HepG2 (cell line): Measurements from ENCODE around the gene KHK. TPM values are rescaled to one million over a fixed set of nuclear protein-coding genes. Genes with fewer than 3 reads are reported as not detected.

Source experiments
- ATM ChIP-seq: fragments of 450-650 bp; IDR thresholded peaks from 2 replicates; pipeline ENCODE4 v1.7.1; 2017; ENCODE audit warnings: mild to moderate bottlenecking, borderline replicate concordance
- DNMT3B ChIP-seq: conservative IDR thresholded peaks from 2 replicates; pipeline ENCODE4 v1.6.1; 2016; ENCODE audit warnings: missing biosample characterization, control low read depth
- ELF1 ChIP-seq: sonication (generic); formaldehyde crosslinking; IDR thresholded peaks from 2 replicates; pipeline ENCODE4 v1.4.0; 2020; ENCODE audit warnings: missing genetic modification reagents
- EZH2 ChIP-seq: conservative IDR thresholded peaks from 2 replicates; pipeline ENCODE4 v1.6.1; 2012; ENCODE audit warnings: mild to moderate bottlenecking, low read depth, low read length, moderate library complexity
- FOSL2 ChIP-seq: sonication (generic); formaldehyde crosslinking; IDR thresholded peaks from 2 replicates; pipeline ENCODE4 v1.4.0; 2020; ENCODE audit warnings: missing genetic modification reagents
- HOXA7 ChIP-seq: sonication (generic); formaldehyde crosslinking; IDR thresholded peaks from 2 replicates; pipeline ENCODE4 v1.8.1; 2022; ENCODE audit warnings: mild to moderate bottlenecking, missing genetic modification reagents, moderate library complexity
- KAT8 ChIP-seq: IDR thresholded peaks from 2 replicates; pipeline ENCODE4 v1.6.1; 2016; ENCODE audit warnings: missing genetic modification reagents, missing compliant biosample characterization
- PHB2 ChIP-seq: fragments of 450-650 bp; IDR thresholded peaks from 2 replicates; pipeline ENCODE4 v1.6.1; 2018; ENCODE audit not compliant: partially characterized antibody
- PRPF4 ChIP-seq: fragments of 200-400 bp; formaldehyde crosslinking; IDR thresholded peaks from 2 replicates; pipeline ENCODE4 v1.6.1; 2016; ENCODE audit warnings: low read length, low read depth; ENCODE audit not compliant: poor library complexity, severe bottlenecking
- ZBED4 ChIP-seq: sonication (generic); formaldehyde crosslinking; IDR thresholded peaks from 2 replicates; pipeline ENCODE4 v1.4.0; 2020; ENCODE audit warnings: missing genetic modification reagents, borderline replicate concordance
- ZNF616 ChIP-seq: sonication (generic); formaldehyde crosslinking; IDR thresholded peaks from 2 replicates; pipeline ENCODE4 v1.5.0; 2020; ENCODE audit warnings: low read depth, mild to moderate bottlenecking, missing genetic modification reagents
- ZNF652 ChIP-seq: IDR thresholded peaks from 2 replicates; pipeline ENCODE4 v1.6.1; 2016; ENCODE audit warnings: low read depth, borderline replicate concordance
- ZNF687 ChIP-seq: sonication (generic); formaldehyde crosslinking; IDR thresholded peaks from 2 replicates; pipeline ENCODE4 v1.5.1; 2020; ENCODE audit warnings: mild to moderate bottlenecking, missing genetic modification reagents, moderate library complexity
- polyA plus RNA-seq, 8 experiments: library from polyadenylated mRNA; depleted of rRNA in 3 of 8; stranded (reverse) in 7 of 8; unstranded in 1 of 8; fragments of >200 nt; fragmentation: Illumina TruSeq in 4 of 8; extraction: Trizol in 4 of 8; gene quantifications; 2 replicates each; pipeline versions ENCODE4 v1.2.1 to v1.2.3, GENCODE V29; 2011 to 2016; ENCODE audit warnings: low read depth in 4 of 8, missing spikeins in 1 of 8, mixed read lengths in 1 of 8; ENCODE audit not compliant: insufficient read depth in 1 of 8
- total RNA-seq, 5 experiments: library from RNA; depleted of rRNA; stranded (reverse); fragments of >200 nt; fragmentation: Illumina TruSeq; extraction: Trizol; gene quantifications; 2 replicates each; pipeline ENCODE4 v1.2.3, GENCODE V29; 2016; ENCODE audit warnings: low read depth in 1 of 5

The KHK gene
- total and polyA plus RNA-seq, 2 of the 13 experiments (the other 11 are each of a cell fraction or from before 2014, with no cell fraction given), result 40.9 to 99.2 TPM

- TF ChIP-seq ZNF652 (no peak), ZNF687 (CRISPR knock-in tag) (peak; percentile 89), KAT8 (no peak; the same call in none of the 2 replicates), ZNF616 (CRISPR knock-in tag) (no peak), ELF1 (CRISPR knock-in tag) (no peak), HOXA7 (CRISPR knock-in tag) (no peak), PRPF4 (no peak), PHB2 (no peak), ZBED4 (CRISPR knock-in tag) (0 out of 2 replicates have a peak, but pooled peaks have one; percentile 42), EZH2 (no peak), ATM (no peak), FOSL2 (peak; percentile 10), DNMT3B (no peak)
Observed at GRCh38 chr2:27133905-27134780, 47.6 kb downstream of the KHK start, which contains the start of gene PREB (continued).
